Stimulated activated CD8-positive, alpha-beta memory T cell treated with anti-CD3 and anti-CD28 coated beads, Interleukin-15, amount 100 ng/mL, for 4 hours (primary cell): ENCODE data around the gene ZNF775.

Experiments
- DNase-seq, 2 donors: peaks; one replicate each; pipeline ENCODE4 v3.0.0-alpha.2; 2020; ENCODE audit warnings: low read depth in 2 of 2

The ZNF775 gene

GRCh38 chr7:150412518-150413488 lies 33.7 kb downstream of the ZNF775 start:
- DNase-seq, result no peak

GRCh38 chr7:150413640-150414081 lies 34.5 kb downstream of the ZNF775 start:
- DNase-seq, result no peak

GRCh38 chr7:150415161-150416153 lies 36.3 kb downstream of the ZNF775 start:
- DNase-seq, result no peak

GRCh38 chr7:150417239-150417638 lies 38.1 kb downstream of the ZNF775 start:
- DNase-seq, result no peak

- no peak for DNase-seq
These were observed 38.7 kb downstream of the ZNF775 start for GRCh38 chr7:150417863-150418262.

GRCh38 chr7:150420242-150420641 lies 41.1 kb downstream of the ZNF775 start:
- DNase-seq, result no peak

- DNase-seq, result peak; percentile 62 to 68
These were observed 42.0 kb downstream of the ZNF775 start for GRCh38 chr7:150420987-150421674.

- DNase-seq, result no peak
These were observed 42.7 kb downstream of the ZNF775 start for GRCh38 chr7:150421831-150422230.

GRCh38 chr7:150425670-150426069 lies 46.5 kb downstream of the ZNF775 start:
- DNase-seq, result no peak

- DNase-seq, result no peak
These were observed 49.7 kb downstream of the ZNF775 start for GRCh38 chr7:150428671-150429451.

- DNase-seq, result no peak
These were observed 50.6 kb downstream of the ZNF775 start for GRCh38 chr7:150429699-150430098.

GRCh38 chr7:150430465-150431085 lies 51.4 kb downstream of the ZNF775 start:
- DNase-seq, result no peak

- no peak for DNase-seq
These were observed 52.9 kb downstream of the ZNF775 start for GRCh38 chr7:150431839-150432658.

GRCh38 chr7:150432915-150433892 lies 54.1 kb downstream of the ZNF775 start:
- no peak for DNase-seq

- DNase-seq, result no peak
These were observed 55.1 kb downstream of the ZNF775 start for GRCh38 chr7:150434240-150434639.

GRCh38 chr7:150435047-150435389 lies 55.9 kb downstream of the ZNF775 start:
- no peak for DNase-seq

GRCh38 chr7:150435390-150436073 lies 56.4 kb downstream of the ZNF775 start:
- no peak for DNase-seq

- no peak for DNase-seq
These were observed 60.8 kb downstream of the ZNF775 start for GRCh38 chr7:150439967-150440366.
